Measurements from ENCODE around the gene ING2.

DNA sequence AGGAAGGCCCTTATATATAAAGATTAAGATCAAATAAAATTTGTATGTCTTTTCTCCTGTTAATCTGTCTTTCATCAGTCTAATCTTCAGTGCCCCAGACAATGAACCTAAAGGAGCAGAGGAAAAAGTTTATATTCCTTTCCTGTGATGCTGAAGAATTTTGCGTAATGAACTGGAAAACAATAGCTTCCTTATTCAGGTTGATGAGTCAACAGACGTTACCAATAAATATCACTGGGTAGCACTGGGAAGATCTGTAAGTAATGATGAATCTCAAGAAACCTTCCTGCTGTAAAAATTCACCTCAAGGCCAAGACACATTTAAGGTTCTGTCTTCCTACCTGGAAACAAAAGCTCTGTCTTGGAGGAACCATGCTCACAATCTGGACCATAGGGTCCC is 34.9 kb upstream of the ING2 start:
- TF ChIP-seq FOXA1 (IDR thresholded peaks at IDR 0.05) (no peak), HDGF (IDR thresholded peaks at IDR 0.05; ENCODE audit: borderline replicate concordance) (no peak), NFRKB (IDR thresholded peaks at IDR 0.05) (no peak), BHLHE40 (IDR thresholded peaks at IDR 0.05; ENCODE audit: borderline replicate concordance) (no peak), FOXK2 (IDR thresholded peaks at IDR 0.05) (no peak), SP1 (IDR thresholded peaks at IDR 0.05) (no peak), CTBP1 (IDR thresholded peaks at IDR 0.05; ENCODE audit: borderline replicate concordance) (no peak), FOXM1 (IDR thresholded peaks at IDR 0.05; ENCODE audit: borderline replicate concordance) (no peak), ELF4 (IDR thresholded peaks at IDR 0.05) (no peak), L3MBTL2 (conservative IDR thresholded peaks at IDR 0.05) (no peak), TARDBP (IDR thresholded peaks at IDR 0.05) (no peak), LEF1 (IDR thresholded peaks at IDR 0.05; ENCODE audit: borderline replicate concordance) (no peak), ARNT (IDR thresholded peaks at IDR 0.05) (no peak)
- TF ChIP-seq, protein P1, sequence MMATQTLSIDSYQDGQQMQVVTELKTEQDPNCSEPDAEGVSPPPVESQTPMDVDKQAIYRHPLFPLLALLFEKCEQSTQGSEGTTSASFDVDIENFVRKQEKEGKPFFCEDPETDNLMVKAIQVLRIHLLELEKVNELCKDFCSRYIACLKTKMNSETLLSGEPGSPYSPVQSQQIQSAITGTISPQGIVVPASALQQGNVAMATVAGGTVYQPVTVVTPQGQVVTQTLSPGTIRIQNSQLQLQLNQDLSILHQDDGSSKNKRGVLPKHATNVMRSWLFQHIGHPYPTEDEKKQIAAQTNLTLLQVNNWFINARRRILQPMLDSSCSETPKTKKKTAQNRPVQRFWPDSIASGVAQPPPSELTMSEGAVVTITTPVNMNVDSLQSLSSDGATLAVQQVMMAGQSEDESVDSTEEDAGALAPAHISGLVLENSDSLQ (IDR thresholded peaks at IDR 0.05): no peak

All from HEK293T (cell line).